ENCODE results near the gene STX12. TPM values are rescaled to one million over a fixed set of nuclear protein-coding genes. Genes with fewer than 3 reads are reported as not detected.
A peak's percentile ranks its signal among the peaks of the same experiment; 100 is the strongest.

Gene STX12
- total and polyA plus RNA-seq, 8 donors: 49.5 to 79.3 (median 55.9) TPM

- TF ChIP-seq, protein P1, sequence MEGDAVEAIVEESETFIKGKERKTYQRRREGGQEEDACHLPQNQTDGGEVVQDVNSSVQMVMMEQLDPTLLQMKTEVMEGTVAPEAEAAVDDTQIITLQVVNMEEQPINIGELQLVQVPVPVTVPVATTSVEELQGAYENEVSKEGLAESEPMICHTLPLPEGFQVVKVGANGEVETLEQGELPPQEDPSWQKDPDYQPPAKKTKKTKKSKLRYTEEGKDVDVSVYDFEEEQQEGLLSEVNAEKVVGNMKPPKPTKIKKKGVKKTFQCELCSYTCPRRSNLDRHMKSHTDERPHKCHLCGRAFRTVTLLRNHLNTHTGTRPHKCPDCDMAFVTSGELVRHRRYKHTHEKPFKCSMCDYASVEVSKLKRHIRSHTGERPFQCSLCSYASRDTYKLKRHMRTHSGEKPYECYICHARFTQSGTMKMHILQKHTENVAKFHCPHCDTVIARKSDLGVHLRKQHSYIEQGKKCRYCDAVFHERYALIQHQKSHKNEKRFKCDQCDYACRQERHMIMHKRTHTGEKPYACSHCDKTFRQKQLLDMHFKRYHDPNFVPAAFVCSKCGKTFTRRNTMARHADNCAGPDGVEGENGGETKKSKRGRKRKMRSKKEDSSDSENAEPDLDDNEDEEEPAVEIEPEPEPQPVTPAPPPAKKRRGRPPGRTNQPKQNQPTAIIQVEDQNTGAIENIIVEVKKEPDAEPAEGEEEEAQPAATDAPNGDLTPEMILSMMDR (IDR thresholded peaks at IDR 0.05): peak; percentile 97 to 98
- Histone ChIP-seq H3K36me3 (no peaks in the 10 kb centered on the region), H3K27me3 (no peaks in the 10 kb centered on the region), H3K27ac (peak overlapping the region in 1 of 2 donors; percentile 47), H3K4me3 (no peak overlapping the region), H3K4me1 (peaks cover 6 to 42% of the 10 kb centered on the region in 2 donors), H3K9me3 (no peaks in the 10 kb centered on the region)
- DNase-seq: peak; percentile 71 to 94 (median 84)
- intact Hi-C loops (cut with DNase I): loop anchor here in 1 of 2 donors (2.0 kb wide), 1 partner anchor 122 kb away; no protein-coding TSS in a partner anchor
- peak; percentile 95 for ATAC-seq
Measured at GRCh38 chr1:27858072-27858948, 85.3 kb downstream of the STX12 start.

DNA sequence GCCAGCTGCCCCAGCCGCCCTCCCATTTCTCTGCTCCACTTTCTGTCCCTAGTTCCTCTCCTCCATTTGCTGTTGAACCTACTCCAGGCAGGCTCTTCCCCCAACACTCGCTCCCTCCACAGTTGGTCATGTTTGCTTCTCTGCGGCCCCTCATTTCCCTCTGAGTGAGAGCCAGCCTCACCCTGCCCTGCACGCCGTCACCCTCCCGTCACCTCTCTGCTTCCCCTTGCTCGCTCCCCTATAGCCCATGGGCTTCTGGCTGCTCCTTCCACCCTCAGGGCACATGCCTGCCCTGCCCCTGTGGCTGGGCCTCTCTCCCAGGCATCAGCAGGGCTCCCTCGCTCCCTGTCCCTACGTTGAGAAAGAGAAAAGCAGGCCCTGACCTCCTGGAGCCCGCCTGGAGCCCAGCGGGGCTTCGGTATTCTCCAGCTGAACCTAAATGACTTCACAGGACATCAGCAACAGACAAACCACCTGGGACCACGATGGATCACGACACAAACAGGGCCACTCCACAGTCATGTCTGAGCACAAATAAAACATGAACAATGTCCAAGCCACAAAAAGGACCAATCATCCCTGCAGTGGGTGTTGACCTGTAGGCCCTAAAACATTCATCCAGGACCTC lies 86.0 kb downstream of the STX12 start:
- peak overlapping the region in 1 of 2 donors; percentile 47 for H3K27ac ChIP-seq
- intact Hi-C loops (cut with DNase I): loop anchor here in 1 of 2 donors (2.0 kb wide), 1 partner anchor 122 kb away; no protein-coding TSS in a partner anchor

GRCh38 chr1:27861436-27861835 lies 88.4 kb downstream of the STX12 start:
- Histone ChIP-seq H3K27me3 (no peaks in the 10 kb centered on the region), H3K4me3 (no peak overlapping the region)
- intact Hi-C loops (cut with DNase I): no loop called here

More for the DNA sequence above, 86.0 kb downstream of the STX12 start:
- Histone ChIP-seq H3K36me3 (no peaks in the 10 kb centered on the region), H3K4me3 (no peak overlapping the region), H3K4me1 (peaks cover 6 to 48% of the 10 kb centered on the region in 2 donors), H3K9me3 (no peaks in the 10 kb centered on the region), H3K27me3 (no peaks in the 10 kb centered on the region)
- ATAC-seq (no peak), DNase-seq (no peak)
- TF ChIP-seq, protein P1 (IDR thresholded peaks at IDR 0.05): no peak

DNA sequence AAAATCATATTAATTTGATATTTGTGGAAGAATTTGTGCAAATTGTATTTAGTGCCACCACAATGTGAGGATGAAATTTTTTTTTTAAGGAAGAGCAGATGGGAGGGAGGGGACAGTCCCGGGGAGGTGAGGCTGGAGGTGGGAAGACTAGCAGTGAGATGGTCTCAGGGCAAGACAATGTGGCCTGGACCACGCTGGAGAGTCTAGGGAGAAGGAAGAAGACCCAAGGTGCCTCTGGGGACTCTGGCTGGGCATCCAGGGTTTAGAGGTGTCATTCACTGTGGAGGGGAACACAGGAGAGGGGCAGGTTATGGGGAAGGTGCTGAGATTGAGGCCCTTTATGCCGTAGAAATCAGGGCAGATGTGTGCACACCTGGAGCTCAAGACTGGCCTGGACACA lies 89.0 kb downstream of the STX12 start:
- peak overlapping the region; percentile 65 to 96 for H3K27ac ChIP-seq
- intact Hi-C loops (cut with DNase I): no loop called here
- H3K4me1 ChIP-seq: peaks cover 6 to 63% of the 10 kb centered on the region in 2 donors
- ATAC-seq (no peak), DNase-seq (no peak)
- no peaks in the 10 kb centered on the region for H3K36me3 ChIP-seq
- no peaks in the 10 kb centered on the region for H3K27me3 ChIP-seq
- no peaks in the 10 kb centered on the region for H3K9me3 ChIP-seq
- peak overlapping the region in 1 of 2 donors; percentile 27 for H3K4me3 ChIP-seq
- TF ChIP-seq, protein P1 (IDR thresholded peaks at IDR 0.05): no peak

More at GRCh38 chr1:27861436-27861835, 88.4 kb downstream of the STX12 start:
- DNase-seq: no peak
- Histone ChIP-seq H3K9me3 (no peaks in the 10 kb centered on the region), H3K4me1 (peaks cover 6 to 63% of the 10 kb centered on the region in 2 donors), H3K36me3 (no peaks in the 10 kb centered on the region), H3K27ac (no peak overlapping the region)
- TF ChIP-seq, protein P1 (IDR thresholded peaks at IDR 0.05): no peak
- ATAC-seq: no peak

All from left lung (tissue), 10 donors.